Smooth muscle cell (in vitro differentiated cells): Measurements from ENCODE around the gene IGFBP7. TPM values are rescaled to one million over a fixed set of nuclear protein-coding genes. Genes with fewer than 3 reads are reported as not detected.

Experiments used
- DNase-seq: peaks from one replicate; lab custom pipeline; 2025; ENCODE audit not compliant: unreplicated experiment; lab: John Stamatoyannopoulos, UW
- H2AFZ ChIP-seq: fragments of 200-600 bp; sonication (generic); 2 replicates; pipeline ENCODE4 v1.6.0; 2016; ENCODE audit warnings: antibody characterized with exemption, low read depth, mild to moderate bottlenecking
- H3F3A ChIP-seq: fragments of 200-600 bp; sonication (generic); 2 replicates; pipeline ENCODE4 v1.6.0; 2017; ENCODE audit warnings: antibody characterized with exemption, low read depth
- H3K27ac ChIP-seq: fragments of 200-600 bp; sonication (generic); 2 replicates; pipeline ENCODE4 v1.5.1; 2016; ENCODE audit warnings: low read depth, mild to moderate bottlenecking
- H3K27me3 ChIP-seq: fragments of 200-600 bp; sonication (generic); 2 replicates; pipeline ENCODE4 v1.6.1; 2016; ENCODE audit warnings: low read depth, mild to moderate bottlenecking
- H3K36me3 ChIP-seq: fragments of 200-600 bp; sonication (generic); 2 replicates; pipeline ENCODE4 v1.5.1; 2016; ENCODE audit warnings: low read depth
- H3K4me1 ChIP-seq: fragments of 200-600 bp; sonication (generic); 2 replicates; pipeline ENCODE4 v1.5.1; 2016; ENCODE audit warnings: low read depth
- H3K4me2 ChIP-seq: fragments of 200-600 bp; sonication (generic); 2 replicates; pipeline ENCODE4 v1.6.0; 2016; ENCODE audit warnings: mild to moderate bottlenecking
- H3K4me3 ChIP-seq: fragments of 200-600 bp; sonication (generic); 2 replicates; pipeline ENCODE4 v1.5.1; 2016; ENCODE audit warnings: mild to moderate bottlenecking
- H3K79me2 ChIP-seq: fragments of 200-600 bp; sonication (generic); 2 replicates; pipeline ENCODE4 v1.6.0; 2016; ENCODE audit warnings: low read depth, mild to moderate bottlenecking
- H3K9ac ChIP-seq: fragments of 200-600 bp; sonication (generic); 2 replicates; pipeline ENCODE4 v1.6.0; 2016; ENCODE audit warnings: low read depth
- H3K9me3 ChIP-seq: fragments of 200-600 bp; sonication (generic); replicated peaks from 2 replicates; pipeline ENCODE4 v1.5.1; 2016; ENCODE audit warnings: low read depth
- H4K20me1 ChIP-seq: fragments of 200-600 bp; sonication (generic); 2 replicates; pipeline ENCODE4 v1.6.0; 2016; ENCODE audit warnings: low read depth
- WGBS: methylation state at CpG from one replicate; pipeline ENCODE4 v1.1.7; 2016; ENCODE audit warnings: low lambda C conversion rate; 5-methylcytosine and 5-hydroxymethylcytosine counted together
- polyA plus RNA-seq: library from polyadenylated mRNA; unstranded; fragments of >200 nt; fragmentation: Nextera tagmentation; extraction: Ambion mirVana; gene quantifications from 2 replicates; pipeline ENCODE4 v1.2.1, GENCODE V29; 2016
- total RNA-seq: library from RNA; depleted of rRNA; stranded (reverse); fragments of >200 nt; gene quantifications from 2 replicates; pipeline ENCODE4 v1.2.3, GENCODE V29; 2014
- TF ChIP-seq, protein P1 (sequence below): fragments of 200-600 bp; sonication (generic); IDR thresholded peaks from 2 replicates; pipeline ENCODE4 v1.5.1; 2017; ENCODE audit warnings: borderline replicate concordance, mild to moderate bottlenecking, antibody characterized with exemption; ENCODE audit not compliant: insufficient read depth, poor library complexity, severe bottlenecking

Gene IGFBP7
- total and polyA plus RNA-seq, 2 experiments from 2014 or later, result 998 to 1,684 TPM

DNA sequence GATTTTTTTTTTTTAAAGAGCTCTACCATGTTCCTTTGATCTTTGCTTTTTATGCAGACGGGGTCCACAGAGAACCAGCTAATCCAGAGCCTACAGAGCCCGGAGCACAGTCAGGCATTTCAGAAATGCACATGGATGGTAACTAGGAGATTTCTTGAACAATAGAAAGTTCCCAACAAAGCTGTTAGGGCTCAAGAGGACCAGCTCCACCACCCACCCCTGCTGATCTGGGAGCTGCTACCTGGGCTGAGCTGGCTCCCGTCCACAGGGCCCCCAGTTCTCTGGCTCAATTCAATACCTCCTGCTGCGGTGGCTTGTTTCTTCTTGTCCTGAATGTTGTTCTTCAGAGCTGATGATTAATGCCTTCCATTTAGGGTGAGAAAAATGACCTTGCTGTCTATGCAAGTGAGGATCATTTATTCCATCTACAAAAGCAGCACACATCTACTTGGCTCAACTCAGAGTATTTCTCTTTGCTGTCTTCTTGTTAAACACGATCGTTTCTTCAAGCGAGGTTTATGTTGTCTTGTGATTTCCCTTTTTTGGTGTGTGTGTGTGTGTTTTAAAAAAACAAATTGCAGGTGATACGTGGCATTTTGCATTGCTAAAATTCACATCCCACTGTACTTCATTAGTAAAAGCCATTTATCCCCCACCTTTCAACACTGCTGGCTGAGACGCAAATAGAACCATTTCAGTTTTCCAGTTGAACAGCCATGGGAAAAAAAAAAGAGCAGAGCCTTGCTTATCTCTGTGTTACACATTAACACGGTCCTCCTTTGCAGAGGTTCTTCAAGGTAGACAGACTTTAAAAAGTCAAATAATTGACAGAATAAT, 31.3 kb downstream of the IGFBP7 start:
- WGBS, result 10% methylated on average over 10 of the region's 10 CpGs
- Histone ChIP-seq H3K27ac (peak overlapping the region; percentile 95), H2AFZ (no peak overlapping the region), H3K27me3 (no peaks in the 10 kb centered on the region), H3K4me2 (peak overlapping the region; percentile 73), H3K9ac (peak overlapping the region; percentile 67), H3K36me3 (no peaks in the 10 kb centered on the region), H3K4me3 (peak overlapping the region; percentile 30), H3K4me1 (peaks cover 37% of the 10 kb centered on the region), H3F3A (peaks cover 50% of the 10 kb centered on the region), H4K20me1 (no peaks in the 10 kb centered on the region), H3K79me2 (peaks cover 50% of the 10 kb centered on the region), H3K9me3 (no peaks in the 10 kb centered on the region)
- DNase-seq, result no peak
- TF ChIP-seq, protein P1, sequence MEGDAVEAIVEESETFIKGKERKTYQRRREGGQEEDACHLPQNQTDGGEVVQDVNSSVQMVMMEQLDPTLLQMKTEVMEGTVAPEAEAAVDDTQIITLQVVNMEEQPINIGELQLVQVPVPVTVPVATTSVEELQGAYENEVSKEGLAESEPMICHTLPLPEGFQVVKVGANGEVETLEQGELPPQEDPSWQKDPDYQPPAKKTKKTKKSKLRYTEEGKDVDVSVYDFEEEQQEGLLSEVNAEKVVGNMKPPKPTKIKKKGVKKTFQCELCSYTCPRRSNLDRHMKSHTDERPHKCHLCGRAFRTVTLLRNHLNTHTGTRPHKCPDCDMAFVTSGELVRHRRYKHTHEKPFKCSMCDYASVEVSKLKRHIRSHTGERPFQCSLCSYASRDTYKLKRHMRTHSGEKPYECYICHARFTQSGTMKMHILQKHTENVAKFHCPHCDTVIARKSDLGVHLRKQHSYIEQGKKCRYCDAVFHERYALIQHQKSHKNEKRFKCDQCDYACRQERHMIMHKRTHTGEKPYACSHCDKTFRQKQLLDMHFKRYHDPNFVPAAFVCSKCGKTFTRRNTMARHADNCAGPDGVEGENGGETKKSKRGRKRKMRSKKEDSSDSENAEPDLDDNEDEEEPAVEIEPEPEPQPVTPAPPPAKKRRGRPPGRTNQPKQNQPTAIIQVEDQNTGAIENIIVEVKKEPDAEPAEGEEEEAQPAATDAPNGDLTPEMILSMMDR, result no peak

DNA sequence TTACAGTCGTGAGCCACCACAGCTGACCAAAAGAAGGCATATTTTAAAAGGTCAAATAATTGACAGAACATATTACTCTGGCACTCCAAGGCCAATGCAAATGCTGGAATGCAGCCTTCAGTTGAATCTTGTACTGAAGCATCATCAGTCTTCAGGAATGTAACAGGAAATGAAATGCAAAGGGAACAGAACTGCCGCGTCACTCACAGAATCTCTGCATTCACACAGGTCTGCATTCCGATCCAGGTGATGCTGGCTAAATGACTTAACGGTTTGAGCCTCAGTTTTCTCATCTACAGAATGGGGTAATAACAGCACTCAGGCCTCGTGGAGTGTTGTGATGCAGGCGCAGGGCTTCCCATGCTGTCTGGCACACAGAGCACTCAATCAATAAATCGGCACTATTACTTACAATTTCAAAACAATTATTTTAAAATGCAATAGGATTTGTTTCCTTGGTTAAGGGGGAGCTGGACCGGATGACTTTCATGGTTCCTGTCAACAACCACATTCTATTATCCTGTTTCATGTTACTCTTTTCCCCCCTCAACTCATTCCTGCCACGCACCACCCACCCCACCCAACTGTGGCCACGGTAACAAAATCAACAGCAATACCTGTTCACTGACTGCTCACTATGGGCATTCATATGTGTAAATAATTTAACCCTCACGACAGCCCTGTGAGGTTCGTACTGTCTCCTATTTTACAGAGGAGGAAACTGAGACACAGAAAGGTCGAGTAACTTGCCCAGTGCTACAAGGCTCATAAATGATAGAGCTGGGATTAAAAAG, 32.4 kb downstream of the IGFBP7 start:
- no peak overlapping the region for H3K4me3 ChIP-seq
- TF ChIP-seq, protein P1, result no peak
- no peaks in the 10 kb centered on the region for H3K9me3 ChIP-seq
- peaks cover 38% of the 10 kb centered on the region for H3F3A ChIP-seq
- H3K36me3 ChIP-seq, result no peaks in the 10 kb centered on the region
- no peaks in the 10 kb centered on the region for H4K20me1 ChIP-seq
- no peaks in the 10 kb centered on the region for H3K27me3 ChIP-seq
- no peak overlapping the region for H2AFZ ChIP-seq
- H3K4me1 ChIP-seq, result peaks cover 31% of the 10 kb centered on the region
- H3K27ac ChIP-seq, result peak overlapping the region; percentile 95
- WGBS, result 74% methylated on average over 14 of the region's 14 CpGs
- no peak for DNase-seq
- H3K4me2 ChIP-seq, result peak overlapping the region; percentile 73
- peaks cover 46% of the 10 kb centered on the region for H3K79me2 ChIP-seq
- peak overlapping the region; percentile 67 for H3K9ac ChIP-seq

DNA sequence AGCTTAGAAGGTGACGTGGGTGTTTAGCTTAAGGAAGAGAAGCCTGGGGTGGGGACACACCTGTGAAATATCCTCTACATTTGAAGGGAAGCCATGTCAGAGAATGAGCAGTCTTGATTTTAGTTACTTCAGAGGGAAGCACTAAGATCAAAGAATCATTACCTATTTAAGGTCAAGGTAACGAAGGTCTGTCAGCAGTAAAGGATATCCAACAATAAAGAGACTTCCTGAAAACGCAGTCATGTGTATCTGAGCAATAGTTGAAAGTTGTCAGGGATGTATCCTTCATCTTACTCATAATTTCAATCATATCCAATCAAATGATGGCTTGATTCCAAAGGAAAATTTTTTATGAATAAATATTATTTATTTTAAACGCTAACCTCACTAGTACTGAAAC, 33.5 kb downstream of the IGFBP7 start:
- DNase-seq, result no peak
- no peak overlapping the region for H3K4me2 ChIP-seq
- H3K27ac ChIP-seq, result peak overlapping the region; percentile 81
- H3K9me3 ChIP-seq, result no peaks in the 10 kb centered on the region
- H3K36me3 ChIP-seq, result no peaks in the 10 kb centered on the region
- WGBS, result 79% methylated on average over 4 of the region's 4 CpGs
- no peak overlapping the region for H2AFZ ChIP-seq
- no peak overlapping the region for H3K9ac ChIP-seq
- TF ChIP-seq, protein P1, result no peak
- no peak overlapping the region for H3K4me3 ChIP-seq
- H3K4me1 ChIP-seq, result peaks cover 25% of the 10 kb centered on the region
- H4K20me1 ChIP-seq, result no peaks in the 10 kb centered on the region
- no peaks in the 10 kb centered on the region for H3K27me3 ChIP-seq
- H3K79me2 ChIP-seq, result peaks cover 57% of the 10 kb centered on the region
- H3F3A ChIP-seq, result peaks cover 34% of the 10 kb centered on the region
